22Rv1 (cell line): Measurements from ENCODE around the gene SNAP23.

ENCODE experiments used
- H3K27ac ChIP-seq: fragments of 450-650 bp; 2 replicates; pipeline ENCODE4 v1.5.1; 2017
- ZFX ChIP-seq: fragments of 450-650 bp; IDR thresholded peaks from 2 replicates; pipeline ENCODE4 v1.6.1; 2017; ENCODE audit warnings: antibody characterized with exemption, borderline replicate concordance
- TF ChIP-seq, protein P1 (sequence below): fragments of 450-650 bp; IDR thresholded peaks from 2 replicates; pipeline ENCODE4 v1.5.1; 2017; ENCODE audit warnings: mild to moderate bottlenecking

SNAP23 gene

DNA sequence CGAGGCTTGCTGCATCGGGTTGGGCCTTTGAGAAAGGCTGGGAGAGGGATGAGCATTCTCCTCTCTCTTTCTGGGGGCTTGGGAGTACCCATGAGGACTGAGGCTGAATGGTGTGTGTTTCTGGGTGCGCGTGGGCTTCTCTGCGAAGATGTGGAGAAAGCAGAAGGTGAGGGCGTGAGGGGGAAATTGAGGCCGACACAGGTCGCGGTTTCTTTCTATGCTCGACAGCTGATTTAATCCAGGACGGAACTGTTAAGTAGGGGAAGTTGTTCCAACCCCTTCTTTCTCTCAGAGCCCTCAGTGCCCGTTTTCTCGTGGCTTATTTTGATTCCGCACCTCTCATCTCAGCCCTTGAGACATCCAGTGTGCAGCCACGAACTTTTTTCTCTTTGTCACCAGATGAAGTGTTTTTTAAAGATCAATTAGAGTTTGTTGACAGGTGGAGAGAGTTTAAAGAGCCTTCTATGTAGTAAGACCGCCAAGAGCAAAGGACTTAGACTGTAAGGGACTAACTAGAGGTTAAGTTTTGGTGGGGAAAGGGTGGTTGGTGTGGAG lies 80.7 kb downstream of the SNAP23 start:
- TF ChIP-seq, protein P1, sequence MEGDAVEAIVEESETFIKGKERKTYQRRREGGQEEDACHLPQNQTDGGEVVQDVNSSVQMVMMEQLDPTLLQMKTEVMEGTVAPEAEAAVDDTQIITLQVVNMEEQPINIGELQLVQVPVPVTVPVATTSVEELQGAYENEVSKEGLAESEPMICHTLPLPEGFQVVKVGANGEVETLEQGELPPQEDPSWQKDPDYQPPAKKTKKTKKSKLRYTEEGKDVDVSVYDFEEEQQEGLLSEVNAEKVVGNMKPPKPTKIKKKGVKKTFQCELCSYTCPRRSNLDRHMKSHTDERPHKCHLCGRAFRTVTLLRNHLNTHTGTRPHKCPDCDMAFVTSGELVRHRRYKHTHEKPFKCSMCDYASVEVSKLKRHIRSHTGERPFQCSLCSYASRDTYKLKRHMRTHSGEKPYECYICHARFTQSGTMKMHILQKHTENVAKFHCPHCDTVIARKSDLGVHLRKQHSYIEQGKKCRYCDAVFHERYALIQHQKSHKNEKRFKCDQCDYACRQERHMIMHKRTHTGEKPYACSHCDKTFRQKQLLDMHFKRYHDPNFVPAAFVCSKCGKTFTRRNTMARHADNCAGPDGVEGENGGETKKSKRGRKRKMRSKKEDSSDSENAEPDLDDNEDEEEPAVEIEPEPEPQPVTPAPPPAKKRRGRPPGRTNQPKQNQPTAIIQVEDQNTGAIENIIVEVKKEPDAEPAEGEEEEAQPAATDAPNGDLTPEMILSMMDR: no peak
- TF ChIP-seq ZFX: no peak
- H3K27ac ChIP-seq: no peak overlapping the region

- TF ChIP-seq, protein P1: no peak
- TF ChIP-seq ZFX: no peak
- H3K27ac ChIP-seq: no peak overlapping the region
These were observed 81.3 kb downstream of the SNAP23 start for GRCh38 chr15:42576776-42577175.

DNA sequence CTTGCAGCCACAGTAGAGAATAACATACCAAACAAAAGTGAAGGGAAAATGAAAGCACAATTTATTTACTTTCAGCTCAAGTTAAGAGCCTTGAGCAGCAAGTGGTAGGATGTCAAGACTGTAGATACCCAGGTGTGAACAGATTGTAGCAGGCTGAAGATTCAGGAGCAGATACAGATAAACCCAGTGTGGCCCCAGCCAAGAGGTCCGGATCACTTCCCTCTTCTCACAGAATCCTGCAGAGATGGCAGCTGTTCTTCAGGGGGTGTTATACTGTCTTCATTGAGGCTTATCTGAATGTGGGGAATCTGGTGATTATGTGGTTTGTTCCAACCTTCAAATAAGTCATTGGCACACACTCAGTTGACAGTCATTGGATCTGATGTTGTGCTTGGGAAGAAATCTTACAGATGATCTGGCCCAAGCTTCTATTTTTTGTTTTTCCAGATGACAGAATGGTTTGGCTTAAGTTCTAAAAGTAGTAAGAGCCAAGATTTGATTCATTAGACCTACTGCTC lies 82.1 kb downstream of the SNAP23 start:
- H3K27ac ChIP-seq: no peak overlapping the region
- TF ChIP-seq, protein P1: no peak
- no peak for TF ChIP-seq ZFX

GRCh38 chr15:42578984-42579537 lies 83.6 kb downstream of the SNAP23 start:
- H3K27ac ChIP-seq: no peak overlapping the region
- TF ChIP-seq ZFX: no peak
- TF ChIP-seq, protein P1: no peak

GRCh38 chr15:42581272-42581730 lies 85.9 kb downstream of the SNAP23 start:
- no peak overlapping the region for H3K27ac ChIP-seq
- no peak for TF ChIP-seq ZFX
- TF ChIP-seq, protein P1: peak; percentile 15; the same call in 1 of the 2 replicates
